Activated T-helper 17 cell treated with anti-CD3 and anti-CD28 coated beads, Interleukin-2, amount 50 U/mL, for 72 hours (primary cell): ENCODE data around the gene CDCA3. TPM values are rescaled to one million over a fixed set of nuclear protein-coding genes. Genes with fewer than 3 reads are reported as not detected.
A peak's percentile ranks its signal among the peaks of the same experiment; 100 is the strongest.
"Not testable (repeated sequence)": the region's sequence is repeated elsewhere in the genome, so short reads cannot be mapped to it uniquely, and the experiment has no call there.

Experiments used
- ATAC-seq: fragments of 150-1000 bp; cut with Tn5 transposase; replicated peaks from 2 replicates; pipeline ENCODE4 v1.10.0; 2021; ENCODE audit warnings: mild to moderate bottlenecking, moderate library complexity
- H3K27ac Mint-ChIP-seq: one replicate; pipeline ENCODE4 v1.8.0; 2022; ENCODE audit warnings: mixed read lengths
- H3K27me3 Mint-ChIP-seq: one replicate; pipeline ENCODE4 v1.8.0; 2022; ENCODE audit warnings: mixed read lengths
- H3K36me3 Mint-ChIP-seq: one replicate; pipeline ENCODE4 v1.8.0; 2022; ENCODE audit warnings: low read depth, mild to moderate bottlenecking, mixed read lengths
- H3K4me1 Mint-ChIP-seq: one replicate; pipeline ENCODE4 v1.8.0; 2022; ENCODE audit warnings: mixed read lengths
- H3K4me3 Mint-ChIP-seq: one replicate; pipeline ENCODE4 v1.8.0; 2022; ENCODE audit warnings: mild to moderate bottlenecking, mixed read lengths
- H3K9me3 Mint-ChIP-seq: one replicate; pipeline ENCODE4 v1.8.0; 2022; ENCODE audit warnings: mixed read lengths
- total RNA-seq, 2 donors: library from RNA; stranded (reverse); gene quantifications; one replicate each; pipeline ENCODE4 v1.2.3, GENCODE V29; 2022

Gene CDCA3
- total RNA-seq, 2 donors from 2014 or later = 86.9 to 104 TPM

DNA sequence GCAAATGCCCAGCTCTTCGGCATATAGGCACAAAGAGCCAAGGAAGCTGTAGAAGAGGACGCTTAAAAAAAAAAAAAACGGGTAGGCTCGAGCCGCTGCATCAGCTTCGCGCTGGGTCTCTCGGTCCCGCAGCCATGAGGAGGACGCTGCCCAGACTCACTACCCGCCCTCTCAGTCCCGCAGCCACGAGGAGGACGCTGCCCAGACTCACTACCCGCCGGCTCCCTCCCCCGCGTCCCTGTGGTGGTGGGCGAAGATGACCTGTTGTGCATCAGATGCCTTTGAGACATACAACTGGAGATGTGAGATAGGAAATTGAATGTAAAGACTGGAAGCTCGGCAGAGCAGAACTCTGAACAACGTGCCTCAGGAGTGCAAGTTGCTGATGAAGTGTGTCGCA, 33.5 kb upstream of the CDCA3 start:
- Mint-ChIP-seq H3K27me3 (no peaks in the 10 kb centered on the region), H3K4me1 (no peaks in the 10 kb centered on the region), H3K9me3 (no peaks in the 10 kb centered on the region), H3K4me3 (no peak overlapping the region), H3K27ac (no peak overlapping the region), H3K36me3 (peaks cover 39% of the 10 kb centered on the region)
- no peak for ATAC-seq

DNA sequence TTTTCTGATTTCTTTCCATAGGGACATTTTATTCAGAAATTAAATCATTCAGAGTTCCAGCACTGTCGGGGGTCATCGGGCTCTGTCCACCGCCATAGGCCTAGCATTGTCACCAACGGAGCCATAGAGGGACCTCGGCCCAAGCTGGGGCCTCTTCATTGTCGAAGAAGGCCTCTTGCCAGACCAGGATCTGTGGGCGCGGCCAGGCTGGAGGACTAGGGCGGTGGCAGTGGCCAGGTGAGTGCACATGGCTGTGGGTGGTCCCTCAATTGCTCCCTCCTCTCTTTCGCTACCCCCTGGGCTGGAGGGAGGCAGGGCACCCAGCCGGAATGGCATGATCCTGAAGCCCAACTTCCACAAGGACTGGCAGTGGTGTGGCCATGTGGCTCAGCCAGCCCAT, 32.6 kb upstream of the CDCA3 start:
- Mint-ChIP-seq H3K27ac (no peak overlapping the region), H3K36me3 (peaks cover 45% of the 10 kb centered on the region), H3K4me3 (no peak overlapping the region), H3K27me3 (no peaks in the 10 kb centered on the region), H3K9me3 (no peaks in the 10 kb centered on the region), H3K4me1 (no peaks in the 10 kb centered on the region)
- no peak for ATAC-seq

DNA sequence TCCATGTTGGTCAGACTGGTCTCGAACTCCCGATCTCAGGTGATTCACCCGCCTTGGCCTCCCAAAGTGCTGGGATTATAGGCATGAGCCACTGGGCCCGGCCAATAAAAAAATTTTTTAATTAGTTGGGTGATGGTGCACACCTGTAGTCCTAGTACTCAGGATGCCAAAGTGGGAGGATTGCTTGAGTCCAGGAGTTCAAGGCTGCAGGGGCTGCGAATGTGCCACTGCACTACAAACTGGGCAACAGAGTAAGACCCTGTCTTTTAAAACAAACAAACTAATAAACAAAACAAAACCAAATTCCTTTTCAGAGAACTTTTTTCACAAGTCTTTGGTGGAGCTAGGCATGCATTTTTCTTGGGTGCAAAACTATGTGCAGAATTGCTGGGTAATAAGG, 32.2 kb upstream of the CDCA3 start:
- peaks cover 46% of the 10 kb centered on the region for H3K36me3 Mint-ChIP-seq
- no peak overlapping the region for H3K4me3 Mint-ChIP-seq
- no peaks in the 10 kb centered on the region for H3K9me3 Mint-ChIP-seq
- H3K27me3 Mint-ChIP-seq = no peaks in the 10 kb centered on the region
- no peak for ATAC-seq
- H3K4me1 Mint-ChIP-seq = no peaks in the 10 kb centered on the region
- H3K27ac Mint-ChIP-seq = no peak overlapping the region

DNA sequence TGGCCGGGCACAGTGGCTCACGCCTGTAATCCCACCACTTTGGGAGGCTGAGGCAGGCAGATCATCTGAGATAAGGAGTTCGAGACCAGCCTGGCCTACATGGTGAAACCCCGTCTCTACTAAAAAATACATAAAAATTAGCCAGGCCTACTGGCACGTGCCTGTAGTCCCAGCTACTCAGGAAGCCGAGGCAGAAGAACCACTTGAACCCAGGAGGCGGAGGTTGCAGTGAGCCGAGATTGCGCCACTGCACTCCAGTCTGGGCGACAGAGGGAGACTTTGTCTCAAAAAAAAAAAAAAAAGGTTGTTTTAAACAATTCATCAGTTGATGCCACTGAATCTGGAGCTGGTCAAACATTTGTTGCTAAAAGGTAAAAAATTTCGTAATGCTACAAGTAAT, 28.7 kb upstream of the CDCA3 start:
- peaks cover 71% of the 10 kb centered on the region for H3K36me3 Mint-ChIP-seq
- not testable (repeated sequence) for H3K4me3 Mint-ChIP-seq, H3K4me1 Mint-ChIP-seq, ATAC-seq, H3K27ac Mint-ChIP-seq, H3K9me3 Mint-ChIP-seq, H3K27me3 Mint-ChIP-seq

DNA sequence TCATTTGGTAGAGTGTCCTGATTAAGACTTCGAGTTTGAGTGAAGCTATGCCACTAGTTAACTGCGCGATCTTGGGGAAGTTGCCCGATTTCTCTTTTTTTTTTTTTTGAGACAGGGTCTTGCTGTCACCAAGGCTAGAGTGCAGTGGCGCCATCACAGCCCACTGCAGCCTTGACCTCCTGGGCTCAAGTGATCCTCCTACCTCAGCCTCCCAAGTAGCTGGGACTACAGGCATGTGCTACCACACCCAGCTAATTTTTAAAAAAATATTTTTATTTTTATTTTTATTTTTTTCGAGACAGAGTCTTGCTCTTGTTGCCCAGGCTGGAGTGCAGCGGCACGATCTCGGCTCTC, 22.9 kb upstream of the CDCA3 start:
- Mint-ChIP-seq H3K27ac (peak overlapping the region; percentile 94), H3K36me3 (peaks cover 95% of the 10 kb centered on the region), H3K4me1 (peaks cover 33% of the 10 kb centered on the region), H3K4me3 (peak overlapping the region; percentile 94)
- not testable (repeated sequence) for H3K27me3 Mint-ChIP-seq, H3K9me3 Mint-ChIP-seq, ATAC-seq

DNA sequence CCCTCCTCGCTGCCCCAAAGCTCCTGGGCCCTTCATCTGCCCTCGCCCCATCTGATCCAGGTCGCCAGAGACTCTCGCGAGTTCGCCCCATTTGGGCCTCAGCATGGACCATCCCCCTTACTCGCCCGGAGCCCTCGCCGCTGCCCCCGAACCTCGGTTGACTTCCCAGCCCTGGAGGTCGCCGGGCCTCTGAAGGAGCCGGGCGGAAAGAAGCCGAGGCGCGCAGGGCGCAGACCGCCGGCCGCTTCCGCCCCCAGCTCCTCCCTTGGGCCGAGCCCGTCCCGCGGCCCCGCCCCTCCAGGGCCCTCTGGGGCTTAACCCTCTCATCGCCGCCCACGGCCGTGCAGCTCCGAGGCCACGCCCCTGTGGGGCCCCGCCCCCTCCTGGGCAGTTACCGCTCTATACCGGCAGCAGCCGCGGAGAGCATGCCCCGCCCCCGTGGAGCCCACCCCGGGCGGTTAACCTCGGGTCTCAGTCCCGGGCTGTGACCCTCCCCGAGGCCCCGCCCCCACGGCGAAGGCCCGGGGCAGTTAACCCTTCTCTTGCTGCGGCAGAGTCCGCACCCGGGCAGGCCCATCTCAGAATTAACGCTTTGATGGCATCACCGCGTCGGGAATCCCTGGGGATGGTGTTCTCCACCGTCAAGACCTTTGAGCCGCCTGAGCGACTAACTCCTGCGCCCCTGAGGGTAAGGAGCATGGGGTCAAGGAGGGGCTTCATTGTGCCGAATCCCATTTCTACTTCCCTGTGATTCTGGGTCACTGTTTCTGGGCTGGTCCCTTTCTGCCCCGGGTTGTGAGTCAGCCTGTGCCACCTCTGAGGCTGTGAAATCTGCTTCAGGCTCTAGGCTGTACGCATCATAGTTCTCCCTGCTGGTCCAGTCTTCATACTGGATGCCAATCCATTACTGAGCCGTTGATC, 22.3 kb upstream of the CDCA3 start, which contains the start of gene SPSB2:
Gene SPSB2 (minus strand): TSS at position 210 of the 921 bp plus-strand sequence. CDS start 402 bp downstream, outside the sequence.
- H3K36me3 Mint-ChIP-seq = peaks cover 98% of the 10 kb centered on the region
- H3K27me3 Mint-ChIP-seq = no peaks in the 10 kb centered on the region
- H3K4me1 Mint-ChIP-seq = peaks cover 38% of the 10 kb centered on the region
- peak within 1 kb of the TSS; percentile 94 for H3K4me3 Mint-ChIP-seq
- peak; percentile 78 for ATAC-seq
- H3K9me3 Mint-ChIP-seq = no peaks in the 10 kb centered on the region
- peak within 1 kb of the TSS; percentile 94 for H3K27ac Mint-ChIP-seq

DNA sequence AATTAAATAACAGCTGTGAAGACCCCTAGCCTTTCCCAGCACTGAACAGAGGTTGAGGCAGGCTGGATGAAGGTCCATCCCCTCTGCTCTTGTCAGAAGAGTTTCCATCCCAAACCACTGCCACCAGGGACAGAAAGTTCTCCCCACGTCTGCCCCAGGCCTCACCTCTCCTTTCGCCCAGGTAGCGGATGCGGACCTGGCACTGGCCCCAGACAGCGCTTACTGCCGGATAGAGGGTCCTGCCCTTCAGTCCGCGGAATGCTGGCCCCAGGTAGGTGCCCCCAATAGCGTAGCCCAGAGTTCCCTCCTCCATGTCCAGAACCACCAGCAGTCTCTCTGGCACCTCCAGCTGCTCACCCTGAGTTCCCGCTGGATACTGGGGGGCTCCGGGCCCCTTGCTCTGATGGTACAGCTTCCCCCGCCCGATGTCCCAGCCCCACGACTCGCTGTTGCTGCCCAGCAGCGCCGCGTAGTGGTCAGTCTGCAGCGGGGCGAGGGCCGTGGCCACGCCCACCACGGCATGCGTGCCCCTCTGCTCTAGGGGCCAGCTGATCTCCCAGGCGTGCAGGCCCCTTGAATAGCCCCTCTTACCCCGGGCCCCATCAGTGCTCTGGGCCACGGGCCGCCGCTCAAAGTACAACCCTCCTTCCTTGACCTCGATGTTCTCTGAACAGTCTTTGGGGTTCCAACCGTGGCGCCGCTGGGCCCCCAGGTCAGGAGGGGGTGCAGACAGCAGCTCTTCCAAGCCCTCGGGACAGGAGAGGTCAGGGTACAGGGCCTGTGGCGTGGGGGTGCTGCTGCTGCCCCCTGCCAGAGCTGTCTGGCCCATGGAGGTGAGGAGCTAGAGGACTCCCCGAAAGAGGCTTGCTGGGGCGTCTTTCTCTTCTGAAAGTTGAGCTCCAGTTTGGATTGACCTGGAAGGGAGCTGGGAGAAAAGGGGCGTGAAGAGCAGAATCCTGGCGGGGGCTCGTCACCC, 21.3 kb upstream of the CDCA3 start:
- Mint-ChIP-seq H3K9me3 (no peaks in the 10 kb centered on the region), H3K36me3 (peaks cover 100% of the 10 kb centered on the region), H3K27me3 (no peaks in the 10 kb centered on the region), H3K4me3 (peak overlapping the region; percentile 94), H3K27ac (peak overlapping the region; percentile 94), H3K4me1 (peaks cover 38% of the 10 kb centered on the region)
- ATAC-seq = peak; percentile 40

DNA sequence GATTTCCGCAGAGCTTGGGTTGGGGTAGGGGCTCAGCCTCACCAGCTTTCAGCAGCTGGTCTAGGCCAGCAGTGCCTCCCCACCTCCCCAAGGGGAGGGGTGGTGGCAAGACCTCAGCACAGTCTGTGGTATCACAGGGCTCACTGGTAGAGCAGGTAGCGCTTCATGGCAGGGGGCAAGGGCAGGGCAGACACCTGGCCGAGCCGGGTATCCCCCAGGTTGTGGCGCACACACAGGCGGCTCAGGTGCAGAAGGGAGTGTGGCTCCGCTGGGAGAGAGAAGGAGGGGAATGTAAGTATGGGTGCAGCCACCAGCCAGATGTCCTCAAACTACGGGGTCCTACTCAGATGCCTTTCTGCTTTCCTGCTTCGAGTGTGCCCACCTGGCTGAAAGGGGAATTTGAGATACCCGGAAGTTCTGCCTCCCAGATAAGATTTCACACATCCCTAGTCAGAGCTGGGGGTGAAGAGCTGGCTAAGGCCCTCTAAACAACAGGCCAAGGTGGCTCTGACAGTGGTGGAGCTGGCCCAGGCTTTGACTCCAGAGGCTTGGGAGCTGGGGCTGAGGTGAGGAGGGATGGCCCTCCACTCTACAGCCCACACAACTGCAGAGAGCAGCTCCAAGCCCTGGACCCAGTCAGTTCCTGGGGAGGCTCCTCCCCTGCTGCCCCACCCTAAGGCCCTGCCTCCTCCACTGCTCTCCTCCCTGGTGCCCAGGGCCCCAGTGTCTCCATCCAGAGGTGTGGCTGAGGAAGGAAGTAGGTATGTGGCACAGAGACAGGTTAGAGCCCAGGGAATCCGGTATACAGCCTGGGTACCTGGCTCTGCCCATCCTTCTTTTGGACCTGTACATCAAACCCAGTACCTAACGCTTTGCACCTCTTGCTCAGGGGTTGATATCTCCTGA, 20.2 kb upstream of the CDCA3 start:
- Mint-ChIP-seq H3K4me3 (peak overlapping the region; percentile 94), H3K27ac (peak overlapping the region; percentile 94), H3K9me3 (no peaks in the 10 kb centered on the region), H3K36me3 (peaks cover 100% of the 10 kb centered on the region), H3K4me1 (peaks cover 38% of the 10 kb centered on the region), H3K27me3 (no peaks in the 10 kb centered on the region)
- peak; percentile 44 for ATAC-seq

DNA sequence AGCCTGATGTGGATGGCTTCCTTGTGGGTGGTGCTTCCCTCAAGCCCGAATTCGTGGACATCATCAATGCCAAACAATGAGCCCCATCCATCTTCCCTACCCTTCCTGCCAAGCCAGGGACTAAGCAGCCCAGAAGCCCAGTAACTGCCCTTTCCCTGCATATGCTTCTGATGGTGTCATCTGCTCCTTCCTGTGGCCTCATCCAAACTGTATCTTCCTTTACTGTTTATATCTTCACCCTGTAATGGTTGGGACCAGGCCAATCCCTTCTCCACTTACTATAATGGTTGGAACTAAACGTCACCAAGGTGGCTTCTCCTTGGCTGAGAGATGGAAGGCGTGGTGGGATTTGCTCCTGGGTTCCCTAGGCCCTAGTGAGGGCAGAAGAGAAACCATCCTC, 19.2 kb upstream of the CDCA3 start:
- Mint-ChIP-seq H3K27ac (peak overlapping the region; percentile 94), H3K4me3 (peak overlapping the region; percentile 94), H3K4me1 (peaks cover 34% of the 10 kb centered on the region), H3K36me3 (peaks cover 98% of the 10 kb centered on the region)
- H3K9me3 Mint-ChIP-seq, ATAC-seq, H3K27me3 Mint-ChIP-seq: not testable (repeated sequence)

DNA sequence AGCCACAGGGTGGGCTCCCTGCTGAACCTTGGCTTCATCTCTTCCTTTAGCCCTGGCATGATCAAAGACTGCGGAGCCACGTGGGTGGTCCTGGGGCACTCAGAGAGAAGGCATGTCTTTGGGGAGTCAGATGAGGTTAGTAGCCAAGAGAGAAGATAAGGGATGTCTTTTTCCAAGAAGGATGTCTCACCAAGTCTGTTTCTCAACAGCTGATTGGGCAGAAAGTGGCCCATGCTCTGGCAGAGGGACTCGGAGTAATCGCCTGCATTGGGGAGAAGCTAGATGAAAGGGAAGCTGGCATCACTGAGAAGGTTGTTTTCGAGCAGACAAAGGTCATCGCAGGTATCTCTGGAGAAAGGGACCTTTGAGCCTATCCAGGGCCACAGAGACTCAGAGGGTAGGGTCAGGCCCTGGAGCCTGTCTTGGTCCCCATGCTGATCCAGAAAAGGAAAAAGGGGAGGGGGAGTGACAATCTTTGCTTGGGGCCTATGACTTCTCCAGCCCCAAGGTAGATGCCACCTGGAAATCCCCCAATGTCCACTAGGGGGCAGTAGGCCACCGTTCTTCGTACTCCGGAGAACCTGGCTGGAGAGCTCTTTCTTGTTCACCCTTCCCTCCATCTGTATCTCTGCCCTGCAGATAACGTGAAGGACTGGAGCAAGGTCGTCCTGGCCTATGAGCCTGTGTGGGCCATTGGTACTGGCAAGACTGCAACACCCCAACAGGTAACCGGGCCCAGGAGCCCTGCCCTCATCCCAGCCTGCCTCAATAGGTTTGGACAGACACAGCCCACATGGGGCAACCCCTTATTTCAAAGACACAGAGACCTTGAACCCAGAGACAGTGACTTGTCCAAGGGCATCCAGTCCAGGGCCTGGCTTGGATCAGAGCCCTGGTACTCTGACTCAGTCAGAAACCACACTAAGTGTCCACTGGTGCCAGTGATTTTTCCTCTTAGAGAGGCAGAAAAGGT, 18.2 kb upstream of the CDCA3 start:
- H3K27me3 Mint-ChIP-seq = no peaks in the 10 kb centered on the region
- H3K36me3 Mint-ChIP-seq = peaks cover 98% of the 10 kb centered on the region
- no peak for ATAC-seq
- H3K9me3 Mint-ChIP-seq = no peaks in the 10 kb centered on the region
- peak overlapping the region; percentile 94 for H3K4me3 Mint-ChIP-seq
- peaks cover 34% of the 10 kb centered on the region for H3K4me1 Mint-ChIP-seq
- peak overlapping the region; percentile 94 for H3K27ac Mint-ChIP-seq

DNA sequence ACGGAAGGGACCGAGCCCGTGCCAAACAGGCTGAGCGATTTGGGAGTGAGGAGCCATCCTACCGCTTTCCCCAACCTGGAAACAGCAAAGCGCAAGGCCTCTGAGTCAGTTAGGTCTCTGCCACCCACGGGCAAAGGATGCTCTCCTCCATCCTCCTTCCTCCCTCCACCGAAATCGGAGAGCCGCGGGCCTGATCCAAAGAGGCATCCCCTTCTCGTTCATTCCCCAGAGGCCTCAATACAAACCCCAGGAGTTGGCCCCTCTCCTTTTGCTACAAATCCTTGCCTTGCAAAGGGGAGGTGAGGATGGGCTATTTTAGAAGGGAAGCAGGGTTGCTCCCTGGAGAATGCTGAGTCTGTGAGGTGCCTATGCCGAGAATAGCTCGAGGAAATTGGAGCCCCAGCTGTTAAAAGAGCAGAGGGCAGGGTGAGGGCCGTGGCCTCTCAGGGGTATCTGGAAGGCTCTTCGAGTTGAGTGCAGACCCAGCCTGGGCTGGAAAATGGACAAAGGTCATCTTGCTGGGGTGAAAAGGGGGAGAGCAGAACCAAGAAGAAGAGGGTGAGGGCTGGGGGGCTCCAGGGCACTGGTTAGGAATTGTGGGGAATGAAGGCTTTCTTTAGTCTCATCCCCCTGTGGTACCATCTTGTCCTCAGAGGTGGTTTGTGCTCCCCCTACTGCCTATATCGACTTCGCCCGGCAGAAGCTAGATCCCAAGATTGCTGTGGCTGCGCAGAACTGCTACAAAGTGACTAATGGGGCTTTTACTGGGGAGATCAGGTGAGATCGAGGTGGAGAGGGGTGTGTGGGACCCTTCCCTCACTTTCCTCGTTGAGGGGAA, 17.3 kb upstream of the CDCA3 start:
- Mint-ChIP-seq H3K27me3 (no peaks in the 10 kb centered on the region), H3K4me1 (peaks cover 35% of the 10 kb centered on the region), H3K36me3 (peaks cover 97% of the 10 kb centered on the region), H3K4me3 (peak overlapping the region; percentile 94), H3K9me3 (no peaks in the 10 kb centered on the region), H3K27ac (peak overlapping the region; percentile 94)
- ATAC-seq = peak; percentile 2

DNA sequence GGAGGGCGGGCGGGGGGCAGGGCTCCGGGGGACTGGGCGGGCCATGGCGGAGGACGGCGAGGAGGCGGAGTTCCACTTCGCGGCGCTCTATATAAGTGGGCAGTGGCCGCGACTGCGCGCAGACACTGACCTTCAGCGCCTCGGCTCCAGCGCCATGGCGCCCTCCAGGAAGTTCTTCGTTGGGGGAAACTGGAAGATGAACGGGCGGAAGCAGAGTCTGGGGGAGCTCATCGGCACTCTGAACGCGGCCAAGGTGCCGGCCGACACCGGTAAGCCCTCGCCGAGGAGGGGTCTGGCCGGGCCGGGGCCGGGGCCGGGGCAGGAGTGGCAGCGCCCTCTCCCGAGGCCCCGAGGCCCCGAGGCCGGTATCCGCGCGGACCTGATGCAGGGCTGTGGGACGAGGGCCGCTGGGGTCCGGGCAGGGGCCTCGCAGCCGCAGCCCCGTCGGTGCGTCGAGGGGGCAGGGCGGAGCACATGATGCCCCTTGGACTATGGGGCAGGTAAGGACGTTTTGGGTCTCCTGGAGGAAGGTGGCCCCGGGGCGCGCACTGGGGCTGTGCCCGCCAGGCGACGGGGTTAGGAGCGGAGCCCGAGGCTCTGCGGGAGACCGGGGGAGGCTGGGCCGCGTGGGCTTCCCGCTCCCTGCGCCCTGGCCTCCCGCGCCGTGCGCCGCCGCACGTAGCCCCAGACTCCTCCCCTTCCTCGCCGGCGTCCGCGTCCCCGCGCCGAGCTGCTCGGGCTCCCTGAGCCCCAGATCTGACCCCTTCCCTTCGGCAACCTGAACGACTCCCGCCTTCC, 16.5 kb upstream of the CDCA3 start, which contains the start of gene TPI1:
Gene TPI1 (plus strand): TSS at position 119 of the 798 bp plus-strand sequence. CDS start 36 bp downstream, at position 155.
- Mint-ChIP-seq H3K4me1 (peaks cover 37% of the 10 kb centered on the region), H3K9me3 (no peaks in the 10 kb centered on the region), H3K36me3 (peaks cover 97% of the 10 kb centered on the region), H3K27me3 (no peaks in the 10 kb centered on the region), H3K27ac (peak within 1 kb of the TSS; percentile 96), H3K4me3 (peak within 1 kb of the TSS; percentile 94)
- peak; percentile 74 for ATAC-seq
